NCI-H128 (cell line): ENCODE results near the gene ZNF69.
"Not testable (repeated sequence)": the region's sequence is repeated elsewhere in the genome, so short reads cannot be mapped to it uniquely, and the experiment has no call there.

Source experiments
- DNase-seq: peaks from one replicate; lab custom pipeline; 2025; ENCODE audit not compliant: unreplicated experiment; lab: John Stamatoyannopoulos, UW

Gene ZNF69

DNA sequence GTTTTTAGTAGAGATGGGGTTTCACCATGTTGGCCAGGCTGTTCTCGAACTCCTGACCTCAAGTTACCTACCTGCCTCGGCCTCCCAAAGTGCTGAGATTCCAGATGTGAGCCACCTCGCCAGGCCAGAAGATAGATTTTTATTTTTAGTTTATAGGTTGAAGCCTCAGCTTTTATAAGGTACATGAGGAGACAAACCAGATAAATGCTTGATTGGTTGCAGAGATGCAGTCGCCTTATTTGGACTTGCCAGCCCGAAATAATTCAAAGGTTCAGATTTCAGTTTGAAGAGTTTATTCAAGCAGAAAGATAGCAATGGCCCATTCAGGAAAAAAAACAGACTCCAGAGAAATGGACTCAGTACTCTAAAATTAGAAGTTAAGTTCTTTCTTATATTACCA lies 3.1 kb downstream of the ZNF69 start:
- DNase-seq: no peak

DNA sequence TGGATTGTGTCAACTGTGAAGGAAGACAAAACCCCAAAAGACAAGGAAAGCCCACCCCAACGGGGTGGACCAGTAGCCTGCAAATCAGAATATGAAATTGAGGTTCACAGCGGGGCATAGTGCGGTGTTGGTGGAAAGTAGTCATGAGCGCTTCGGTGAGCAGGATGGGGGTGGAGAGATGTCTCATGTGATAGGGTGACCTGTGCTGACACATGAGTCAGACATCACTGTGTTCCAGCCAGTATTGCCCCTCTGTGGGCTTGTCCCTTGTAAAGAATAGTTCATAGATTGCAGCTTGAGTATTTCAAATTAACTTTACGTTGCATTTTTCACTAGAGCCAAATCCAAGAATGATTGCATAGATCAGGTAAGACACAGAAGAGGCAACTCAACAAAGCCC lies 7.3 kb downstream of the ZNF69 start:
- no peak for DNase-seq

DNA sequence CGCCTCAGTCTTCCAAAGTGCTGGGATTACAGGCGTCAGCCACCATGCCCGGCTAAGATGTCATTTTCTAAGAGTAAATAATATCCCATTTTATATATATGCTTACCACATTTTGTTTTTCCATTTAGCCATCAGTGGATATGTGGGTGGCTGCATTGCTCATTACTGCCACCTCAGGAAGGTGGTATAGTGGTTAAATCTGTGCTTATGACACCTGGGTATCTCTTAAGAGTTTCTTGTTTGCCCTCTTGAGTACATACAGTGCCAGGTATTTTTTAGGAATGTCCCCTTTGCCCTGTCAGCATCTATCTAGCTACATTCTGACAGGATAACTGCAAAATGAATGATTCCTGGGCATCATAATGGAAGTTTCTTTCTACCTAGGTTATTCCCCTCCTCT lies 14.6 kb downstream of the ZNF69 start:
- no peak for DNase-seq

DNA sequence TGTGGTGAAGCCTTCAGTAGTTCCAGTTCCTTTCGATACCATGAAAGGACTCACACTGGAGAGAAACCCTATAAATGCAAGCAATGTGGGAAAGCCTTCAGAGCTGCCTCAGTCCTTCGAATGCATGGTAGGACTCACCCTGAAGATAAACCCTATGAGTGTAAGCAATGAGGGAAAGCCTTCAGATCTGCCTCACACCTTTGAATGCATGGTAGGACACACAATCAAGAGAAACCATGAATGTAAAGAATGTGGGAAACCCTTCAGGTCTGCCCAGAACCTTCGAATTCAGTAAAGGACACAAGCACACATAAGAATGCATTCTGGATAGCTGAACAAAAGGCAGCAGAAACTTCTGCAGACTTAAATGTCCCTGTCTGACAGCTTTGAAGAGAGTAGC lies 18.3 kb downstream of the ZNF69 start:
- DNase-seq: no peak

DNA sequence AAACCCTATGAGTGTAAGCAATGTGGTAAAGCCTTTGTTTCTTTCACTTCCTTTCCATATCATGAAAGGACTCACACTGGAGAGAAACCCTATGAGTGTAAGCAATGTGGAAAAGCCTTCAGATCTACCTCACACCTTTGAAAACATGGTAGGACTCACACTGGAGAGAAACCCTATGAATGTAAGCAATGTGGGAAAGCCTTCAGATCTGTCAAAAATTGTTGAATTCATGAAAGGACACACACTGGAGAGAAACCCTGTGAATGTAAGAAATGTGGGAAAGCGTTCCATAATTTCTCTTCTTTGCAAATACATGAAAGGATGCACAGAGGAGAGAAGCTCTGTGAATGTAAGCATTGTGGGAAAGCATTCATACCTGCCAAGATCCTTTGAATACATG lies 24.4 kb downstream of the ZNF69 start:
- DNase-seq: not testable (repeated sequence)

DNA sequence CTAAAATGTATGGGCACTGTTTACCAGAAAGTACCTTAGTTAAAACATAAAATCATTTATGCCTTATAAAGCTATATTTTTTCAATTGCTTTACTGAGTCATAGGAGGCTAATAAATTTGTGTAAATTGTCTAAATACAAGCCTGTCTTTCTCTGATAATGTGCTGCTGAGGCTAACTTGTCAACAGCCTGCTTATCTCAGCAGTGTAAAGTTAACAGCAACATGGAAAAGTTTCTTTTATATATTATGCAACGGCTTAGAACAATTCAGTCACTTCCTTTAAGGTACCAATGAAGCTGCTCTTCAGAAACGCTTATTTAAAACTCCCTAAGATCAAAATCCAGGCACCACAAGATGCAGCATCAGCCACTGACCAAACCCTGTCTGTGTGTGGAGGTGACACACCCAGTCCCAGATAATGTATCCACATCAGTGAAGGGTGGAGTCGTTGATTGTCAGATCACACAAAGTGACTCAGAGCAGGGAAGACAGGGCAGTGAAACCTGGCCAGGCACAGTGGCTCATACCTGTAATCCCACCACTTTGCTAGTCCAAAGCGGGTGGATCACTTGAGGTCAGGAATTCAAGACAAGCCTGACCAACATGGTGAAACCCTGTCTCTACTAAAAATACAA lies 27.0 kb downstream of the ZNF69 start:
- not testable (repeated sequence) for DNase-seq

DNA sequence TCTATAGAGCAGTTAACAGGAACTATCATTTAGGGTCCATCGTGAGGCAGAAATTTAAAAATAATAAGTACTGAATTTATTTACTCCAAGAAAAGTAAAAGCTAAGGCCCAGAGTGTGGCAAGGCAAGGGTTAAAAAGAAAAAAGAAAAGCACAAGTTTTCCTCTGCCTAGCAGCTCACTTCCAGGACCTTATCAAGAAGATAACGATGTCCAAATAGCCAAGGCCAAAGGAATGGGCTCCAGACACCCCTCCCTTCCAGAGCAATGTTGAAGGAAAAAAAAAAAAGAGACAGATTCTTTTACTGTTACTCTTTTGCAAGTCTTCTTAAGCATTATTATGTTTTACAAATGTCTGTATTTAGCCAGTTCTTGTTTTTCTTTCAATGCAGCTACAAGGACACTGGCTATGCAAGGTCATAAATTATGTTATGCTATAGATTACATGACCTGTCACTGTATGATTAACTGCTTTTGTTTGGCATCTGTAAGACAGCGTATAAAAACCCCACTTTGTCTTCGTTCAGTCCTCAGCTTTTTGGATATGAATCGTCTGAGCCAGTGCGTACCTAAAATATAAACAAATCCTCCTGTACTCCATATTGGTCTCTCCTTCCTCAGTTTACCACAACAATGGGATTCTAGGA lies 34.4 kb downstream of the ZNF69 start:
- DNase-seq: no peak

DNA sequence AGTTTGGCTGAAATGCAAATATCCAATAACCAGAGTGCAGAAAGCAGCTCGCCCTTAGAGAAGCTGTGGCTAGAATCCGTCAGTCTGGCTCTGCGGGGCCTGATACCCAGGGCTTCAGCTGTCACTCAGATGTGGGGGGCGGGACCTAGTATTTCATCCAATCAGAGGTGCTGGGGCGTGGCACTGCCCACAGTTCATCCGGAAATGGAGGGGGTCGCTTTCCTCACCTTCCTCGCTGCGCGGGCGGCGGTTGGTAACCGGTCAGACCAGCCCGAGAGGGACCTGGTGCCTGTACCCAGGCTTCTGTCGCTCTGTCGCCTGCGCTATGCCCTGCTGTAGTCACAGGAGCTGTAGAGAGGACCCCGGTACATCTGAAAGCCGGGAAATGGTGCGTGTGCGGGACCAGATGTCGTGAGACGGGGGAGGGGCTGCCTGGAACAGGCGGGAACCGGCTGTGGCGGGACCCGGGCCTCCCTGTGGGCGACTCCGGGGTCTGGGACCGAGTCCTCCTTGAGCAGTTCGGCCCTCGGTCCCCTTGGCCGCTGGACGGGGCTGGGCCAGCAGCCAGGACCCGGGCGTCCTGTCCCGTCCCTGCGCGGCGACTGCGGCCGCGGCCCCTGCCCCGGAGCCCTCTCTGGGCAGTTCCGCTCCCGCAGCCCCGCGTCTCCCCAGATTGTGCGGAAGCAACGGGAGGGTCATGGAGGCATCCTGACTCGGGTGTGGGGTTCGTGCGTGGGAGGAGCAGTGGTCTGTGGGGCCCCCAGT lies 37.5 kb downstream of the ZNF69 start, which contains the start of gene ZNF700:
Gene ZNF700, plus strand, starts transcription at position 222 of the 765 bp plus-strand sequence. Its CDS starts 104 bp downstream, at position 326.
- peak; percentile 88 for DNase-seq

DNA sequence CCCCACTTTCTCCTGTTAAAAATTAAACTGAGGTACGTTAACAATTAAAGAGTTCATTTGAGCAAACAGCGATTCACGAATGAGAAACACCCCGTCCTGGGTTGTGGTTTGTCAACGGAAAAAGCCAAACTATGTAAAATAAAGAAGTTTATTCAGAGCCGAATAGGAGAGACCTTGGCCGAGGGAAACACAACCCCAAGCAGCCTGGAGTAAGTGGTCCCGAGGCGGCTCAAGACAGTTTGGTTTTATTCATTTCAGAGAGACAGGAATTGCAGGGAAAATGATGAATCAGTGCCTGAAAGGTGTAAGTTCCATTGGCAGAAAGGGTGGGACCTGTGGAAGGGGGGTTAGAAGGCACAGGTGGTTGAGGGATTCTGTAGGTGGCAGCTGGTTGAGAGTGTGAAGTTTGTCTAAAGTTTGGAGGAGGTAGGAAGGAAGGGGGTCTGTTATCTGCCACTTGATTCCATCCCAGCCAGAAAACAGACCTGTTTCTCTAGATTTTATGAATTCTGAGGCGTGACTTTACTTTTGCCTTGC lies 38.1 kb downstream of the ZNF69 start:
- DNase-seq: not testable (repeated sequence)

DNA sequence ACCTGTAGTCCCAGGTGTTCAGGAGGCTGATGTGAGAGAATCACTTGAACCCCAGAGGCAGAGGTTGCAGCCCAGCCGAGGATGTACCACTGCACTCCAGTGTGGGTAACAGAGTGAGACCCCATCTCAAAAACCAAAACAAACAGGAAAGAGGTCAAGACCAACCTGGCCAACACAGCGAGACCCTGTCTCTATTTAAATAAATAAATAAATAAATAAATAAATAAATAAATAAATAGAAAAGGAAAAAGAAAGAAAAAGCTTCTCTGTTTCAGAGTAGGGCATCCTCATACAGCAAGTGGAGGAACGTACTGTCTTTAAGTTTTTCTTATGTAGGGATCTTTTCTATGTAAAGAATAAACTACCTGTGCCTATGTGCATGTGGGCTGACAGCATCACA lies 39.6 kb downstream of the ZNF69 start:
- no peak for DNase-seq

DNA sequence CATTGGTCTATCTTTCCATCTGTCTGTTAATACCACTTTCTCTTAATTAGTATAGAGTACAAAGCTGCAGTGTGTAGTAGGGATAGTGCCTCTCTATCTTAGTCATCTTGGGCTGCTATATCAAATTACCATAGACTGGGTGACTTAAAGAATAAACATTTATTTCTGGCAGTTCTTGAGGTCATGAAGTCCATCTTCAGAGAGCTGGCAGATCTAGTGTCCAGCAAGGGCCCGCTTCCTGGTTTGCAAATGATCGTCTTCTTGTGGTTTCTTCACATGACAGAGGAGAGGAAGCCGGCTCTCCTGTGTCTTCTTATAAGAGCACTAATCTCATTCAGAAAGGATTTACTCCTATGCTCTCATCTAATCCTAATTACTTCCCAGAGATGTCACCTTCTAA lies 43.5 kb downstream of the ZNF69 start:
- DNase-seq: no peak

DNA sequence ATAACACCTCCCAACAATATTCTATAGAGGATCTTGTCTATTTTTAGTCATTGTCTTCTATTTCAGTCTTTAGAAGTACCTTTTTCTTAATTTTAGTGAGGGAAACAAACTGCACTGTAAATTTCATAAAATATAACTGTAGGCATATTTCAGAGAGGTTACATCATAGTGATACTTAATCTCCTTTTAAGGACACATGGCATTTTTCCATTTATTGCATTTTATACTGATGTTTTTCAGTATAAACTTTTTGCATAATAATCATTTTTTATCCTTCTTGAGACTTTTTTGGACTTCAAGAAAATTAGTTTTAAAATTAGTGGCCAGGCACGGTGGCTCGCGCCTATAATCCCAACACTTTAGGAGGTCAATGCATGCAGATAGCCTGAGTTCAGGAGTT lies 43.9 kb downstream of the ZNF69 start:
- no peak for DNase-seq

DNA sequence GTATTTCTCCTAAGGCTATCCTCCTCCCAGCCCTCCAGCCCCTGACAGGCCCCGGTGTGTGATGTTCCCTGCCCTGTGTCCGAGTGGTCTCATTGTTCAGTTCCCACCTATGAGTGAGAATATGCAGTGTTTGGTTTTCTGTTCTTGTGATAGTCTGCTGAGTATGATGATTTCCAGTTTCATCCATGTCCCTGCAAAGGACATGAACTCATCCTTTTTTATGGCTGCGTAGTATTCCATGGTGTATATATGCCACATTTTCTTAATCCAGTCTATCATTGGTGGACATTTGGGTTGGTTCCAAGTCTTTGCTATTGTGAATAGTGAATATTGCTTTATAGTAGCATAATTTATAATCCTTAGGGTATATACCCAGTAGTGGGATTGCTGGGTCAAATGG lies 48.2 kb downstream of the ZNF69 start:
- DNase-seq: not testable (repeated sequence)

DNA sequence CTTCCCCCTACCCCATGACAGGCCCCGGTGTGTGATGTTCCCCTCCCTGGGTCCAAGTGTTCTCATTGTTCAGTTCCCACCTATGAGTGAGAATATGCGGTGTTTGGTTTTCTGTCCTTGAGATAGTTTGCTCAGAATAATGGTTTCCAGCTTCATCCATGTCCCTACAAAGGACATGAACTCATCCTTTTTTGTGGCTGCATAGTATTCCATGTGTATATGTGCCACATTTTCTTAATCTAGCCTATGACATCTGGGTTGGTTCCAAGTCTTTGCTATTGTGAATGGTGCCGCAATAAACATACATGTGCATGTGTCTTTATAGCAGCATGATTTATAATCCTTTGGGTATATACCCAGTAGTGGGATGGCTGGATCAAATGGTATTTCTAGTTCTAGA lies 50.8 kb downstream of the ZNF69 start:
- not testable (repeated sequence) for DNase-seq

DNA sequence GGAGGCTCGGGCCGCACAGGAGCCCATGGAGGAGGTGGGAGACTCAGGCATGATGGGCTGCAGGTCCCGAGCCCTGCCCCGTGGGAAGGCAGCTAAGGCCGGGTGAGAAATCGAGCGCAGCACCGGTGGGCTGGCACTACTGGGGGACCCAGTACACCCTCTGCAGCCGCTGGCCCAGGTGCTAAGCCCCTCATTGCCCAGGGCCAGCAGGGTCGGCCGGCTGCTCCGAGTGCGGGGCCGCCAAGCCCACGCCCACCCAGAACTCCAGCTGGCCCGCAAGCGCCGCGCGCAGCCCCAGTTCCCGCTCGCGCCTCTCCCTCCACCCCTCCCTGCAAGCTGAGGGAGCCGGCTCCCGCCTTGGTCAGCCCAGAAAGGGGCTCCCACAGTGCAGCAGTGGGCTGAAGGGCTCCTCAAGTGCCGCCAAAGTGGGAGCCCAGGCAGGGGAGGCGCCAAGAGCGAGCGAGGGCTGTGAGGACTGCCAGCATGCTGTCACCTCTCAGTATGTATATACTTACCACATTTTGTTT lies 53.8 kb downstream of the ZNF69 start:
- not testable (repeated sequence) for DNase-seq

DNA sequence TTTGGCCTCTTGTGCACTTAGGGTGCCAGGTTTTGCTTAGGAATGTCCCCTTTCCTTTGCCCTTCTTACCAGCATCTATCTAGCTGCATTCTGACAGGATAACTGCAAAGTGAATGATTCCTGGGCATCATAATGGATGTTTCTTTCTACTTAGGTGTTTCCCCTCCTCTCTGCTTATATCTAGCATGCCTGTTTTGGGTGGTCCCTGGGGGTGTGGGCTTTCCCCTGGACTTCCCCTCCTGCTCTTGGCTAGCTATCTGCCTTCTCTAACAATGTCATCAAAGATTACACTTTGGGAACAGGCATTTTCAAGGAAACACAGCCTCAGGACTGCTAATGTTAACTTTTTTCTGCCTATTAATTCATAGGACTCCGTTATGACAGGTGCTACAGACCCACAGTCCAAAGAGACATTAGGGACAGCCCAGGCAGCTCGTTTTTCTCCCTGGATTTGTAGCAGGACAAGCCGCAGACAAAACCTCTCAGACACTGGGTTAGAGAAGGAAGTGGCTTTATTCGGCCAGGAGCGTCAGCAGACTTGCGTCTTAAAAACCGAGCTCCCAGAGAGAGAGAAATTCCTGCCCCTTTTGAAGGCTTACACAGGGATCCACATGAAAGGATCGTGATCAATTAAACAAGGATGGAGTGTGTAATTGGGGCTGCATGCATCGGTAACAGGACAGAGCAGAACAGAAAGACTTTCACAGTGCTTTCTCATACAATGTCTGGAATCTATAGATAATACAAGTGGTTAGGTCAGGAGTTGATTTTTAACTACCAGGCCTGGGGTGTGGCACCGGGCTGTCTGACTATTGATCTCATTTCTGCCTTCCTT lies 54.6 kb downstream of the ZNF69 start:
- DNase-seq: no peak

DNA sequence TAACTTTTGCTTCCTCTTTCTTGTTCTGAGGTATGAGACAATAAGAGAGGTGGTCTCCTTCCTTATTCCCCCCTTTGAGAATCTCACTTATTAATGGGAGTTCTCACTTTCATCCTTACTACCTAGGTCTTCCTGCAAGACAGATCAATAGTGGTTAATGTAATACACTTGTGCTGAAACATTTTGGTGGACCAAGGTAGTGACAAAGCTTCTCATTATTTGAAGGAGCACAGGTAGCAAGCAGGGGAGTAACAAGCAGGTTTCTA lies 55.2 kb downstream of the ZNF69 start:
- no peak for DNase-seq

DNA sequence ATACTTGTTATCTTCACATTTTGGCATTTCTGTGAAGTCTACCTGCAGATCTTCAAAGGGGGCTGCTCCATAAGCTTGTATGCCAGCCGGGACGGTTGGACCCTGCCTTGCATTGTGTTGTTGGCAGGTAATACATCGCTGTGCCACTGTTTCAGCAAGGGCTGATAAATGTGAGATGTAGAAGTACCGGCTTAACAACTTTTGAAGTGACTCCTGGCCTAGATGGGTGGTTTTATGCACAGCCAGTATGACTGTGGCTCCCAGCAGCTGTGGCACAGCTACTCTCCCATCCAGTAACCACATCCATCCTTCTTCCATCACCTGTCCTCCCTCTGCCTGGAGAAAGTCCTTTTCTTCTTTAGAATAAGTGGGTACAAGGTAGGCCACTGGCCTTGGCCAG lies 57.1 kb downstream of the ZNF69 start:
- DNase-seq: no peak

DNA sequence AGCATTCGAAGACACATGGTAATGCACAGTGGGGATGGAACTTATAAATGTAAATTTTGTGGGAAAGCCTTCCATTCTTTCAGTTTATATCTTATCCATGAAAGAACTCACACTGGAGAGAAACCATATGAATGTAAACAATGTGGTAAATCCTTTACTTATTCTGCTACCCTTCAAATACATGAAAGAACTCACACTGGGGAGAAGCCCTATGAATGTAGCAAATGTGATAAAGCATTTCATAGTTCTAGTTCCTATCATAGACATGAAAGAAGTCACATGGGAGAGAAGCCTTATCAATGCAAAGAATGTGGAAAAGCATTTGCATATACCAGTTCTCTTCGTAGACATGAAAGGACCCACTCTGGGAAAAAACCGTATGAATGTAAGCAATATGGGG lies 61.1 kb downstream of the ZNF69 start:
- DNase-seq: no peak

DNA sequence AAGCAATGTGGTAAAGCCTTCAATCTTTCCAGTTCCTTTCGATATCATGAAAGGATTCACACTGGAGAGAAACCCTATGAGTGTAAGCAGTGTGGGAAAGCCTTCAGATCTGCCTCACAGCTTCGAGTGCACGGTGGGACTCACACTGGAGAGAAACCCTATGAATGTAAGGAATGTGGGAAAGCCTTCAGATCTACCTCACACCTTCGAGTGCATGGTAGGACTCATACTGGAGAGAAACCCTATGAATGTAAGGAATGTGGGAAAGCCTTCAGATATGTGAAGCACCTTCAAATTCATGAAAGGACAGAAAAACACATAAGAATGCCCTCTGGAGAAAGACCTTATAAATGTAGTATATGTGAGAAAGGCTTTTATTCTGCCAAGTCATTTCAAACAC lies 61.6 kb downstream of the ZNF69 start:
- DNase-seq: no peak

DNA sequence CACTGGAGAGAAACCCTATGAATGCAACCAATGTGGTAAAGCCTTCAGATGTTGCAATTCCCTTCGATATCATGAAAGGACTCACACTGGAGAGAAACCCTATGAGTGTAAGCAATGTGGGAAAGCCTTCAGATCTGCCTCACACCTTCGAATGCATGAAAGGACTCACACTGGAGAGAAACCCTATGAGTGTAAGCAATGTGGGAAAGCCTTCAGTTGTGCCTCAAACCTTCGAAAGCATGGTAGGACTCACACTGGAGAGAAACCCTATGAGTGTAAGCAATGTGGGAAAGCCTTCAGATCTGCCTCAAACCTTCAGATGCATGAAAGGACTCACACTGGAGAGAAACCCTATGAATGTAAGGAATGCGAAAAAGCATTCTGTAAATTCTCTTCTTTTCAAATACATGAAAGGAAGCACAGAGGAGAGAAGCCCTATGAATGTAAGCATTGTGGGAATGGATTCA lies 62.1 kb downstream of the ZNF69 start:
- not testable (repeated sequence) for DNase-seq
